IPS-15b (cell line): ENCODE measurements around the gene CHD2.

Source experiments
- H3K27me3 ChIP-seq: one replicate; pipeline ENCODE4 v1.6.1; 2013; ENCODE audit warnings: low read length; ENCODE audit not compliant: control insufficient read depth, insufficient read depth
- H3K36me3 ChIP-seq: one replicate; pipeline ENCODE4 v1.6.1; 2013; ENCODE audit warnings: low read length; ENCODE audit not compliant: control insufficient read depth, insufficient read depth
- H3K4me1 ChIP-seq: one replicate; pipeline ENCODE4 v1.6.1; 2013; ENCODE audit warnings: mild to moderate bottlenecking, low read length; ENCODE audit not compliant: control insufficient read depth, insufficient read depth
- H3K4me3 ChIP-seq: one replicate; pipeline ENCODE4 v1.5.1; 2013; ENCODE audit warnings: low read depth, low read length
- H3K9ac ChIP-seq: one replicate; pipeline ENCODE4 v1.6.1; 2013; ENCODE audit warnings: low read depth, mild to moderate bottlenecking, low read length
- H3K9me3 ChIP-seq: one replicate; pipeline ENCODE4 v1.6.1; 2013; ENCODE audit warnings: mild to moderate bottlenecking, low read length; ENCODE audit not compliant: control insufficient read depth, insufficient read depth

The CHD2 gene

GRCh38 chr15:92942706-92943105, 42.6 kb downstream of the CHD2 start:
- Histone ChIP-seq H3K4me1 (no peaks in the 10 kb centered on the region), H3K36me3 (peaks cover 49% of the 10 kb centered on the region), H3K4me3 (no peak overlapping the region), H3K27me3 (no peaks in the 10 kb centered on the region), H3K9me3 (peaks cover under 1% of the 10 kb centered on the region), H3K9ac (no peak overlapping the region)

GRCh38 chr15:92943581-92943980, 43.5 kb downstream of the CHD2 start:
- Histone ChIP-seq H3K4me1 (no peaks in the 10 kb centered on the region), H3K4me3 (no peak overlapping the region), H3K9ac (no peak overlapping the region), H3K36me3 (peaks cover 57% of the 10 kb centered on the region), H3K9me3 (peaks cover 7% of the 10 kb centered on the region), H3K27me3 (no peaks in the 10 kb centered on the region)

- Histone ChIP-seq H3K9ac (no peak overlapping the region), H3K27me3 (no peaks in the 10 kb centered on the region), H3K9me3 (peaks cover 17% of the 10 kb centered on the region), H3K36me3 (peaks cover 62% of the 10 kb centered on the region), H3K4me3 (no peak overlapping the region), H3K4me1 (no peaks in the 10 kb centered on the region)
Observed at GRCh38 chr15:92944946-92945521, 44.9 kb downstream of the CHD2 start.

GRCh38 chr15:92947071-92947730, 47.1 kb downstream of the CHD2 start:
- H3K9ac ChIP-seq = no peak overlapping the region
- H3K36me3 ChIP-seq = peaks cover 60% of the 10 kb centered on the region
- H3K9me3 ChIP-seq = peaks cover 19% of the 10 kb centered on the region

GRCh38 chr15:92949604-92950249, 49.6 kb downstream of the CHD2 start:
- Histone ChIP-seq H3K4me3 (no peak overlapping the region), H3K9ac (no peak overlapping the region), H3K27me3 (no peaks in the 10 kb centered on the region), H3K4me1 (no peaks in the 10 kb centered on the region), H3K9me3 (peaks cover 19% of the 10 kb centered on the region), H3K36me3 (peaks cover 55% of the 10 kb centered on the region)

More at GRCh38 chr15:92947071-92947730, 47.1 kb downstream of the CHD2 start:
- Histone ChIP-seq H3K27me3 (no peaks in the 10 kb centered on the region), H3K4me1 (no peaks in the 10 kb centered on the region), H3K4me3 (no peak overlapping the region)

GRCh38 chr15:92951800-92952457, 51.8 kb downstream of the CHD2 start:
- Histone ChIP-seq H3K9me3 (peaks cover 19% of the 10 kb centered on the region), H3K36me3 (peaks cover 57% of the 10 kb centered on the region), H3K9ac (no peak overlapping the region), H3K4me3 (no peak overlapping the region), H3K4me1 (no peaks in the 10 kb centered on the region), H3K27me3 (no peaks in the 10 kb centered on the region)

- no peak overlapping the region for H3K4me3 ChIP-seq
- H3K9me3 ChIP-seq = peaks cover 19% of the 10 kb centered on the region
- H3K36me3 ChIP-seq = peaks cover 52% of the 10 kb centered on the region
- H3K4me1 ChIP-seq = no peaks in the 10 kb centered on the region
- H3K9ac ChIP-seq = no peak overlapping the region
- H3K27me3 ChIP-seq = no peaks in the 10 kb centered on the region
Observed at GRCh38 chr15:92952458-92952850, 52.3 kb downstream of the CHD2 start.

GRCh38 chr15:92953566-92953965, 53.4 kb downstream of the CHD2 start:
- H3K36me3 ChIP-seq = peaks cover 41% of the 10 kb centered on the region
- no peak overlapping the region for H3K9ac ChIP-seq
- peaks cover 12% of the 10 kb centered on the region for H3K9me3 ChIP-seq
- no peaks in the 10 kb centered on the region for H3K27me3 ChIP-seq
- no peak overlapping the region for H3K4me3 ChIP-seq
- H3K4me1 ChIP-seq = no peaks in the 10 kb centered on the region

GRCh38 chr15:92954002-92954401, 53.9 kb downstream of the CHD2 start:
- Histone ChIP-seq H3K9ac (no peak overlapping the region), H3K4me1 (no peaks in the 10 kb centered on the region), H3K36me3 (peaks cover 37% of the 10 kb centered on the region), H3K27me3 (no peaks in the 10 kb centered on the region), H3K9me3 (peaks cover 12% of the 10 kb centered on the region), H3K4me3 (no peak overlapping the region)

GRCh38 chr15:92954578-92954977, 54.5 kb downstream of the CHD2 start:
- Histone ChIP-seq H3K4me3 (no peak overlapping the region), H3K36me3 (peaks cover 32% of the 10 kb centered on the region)

GRCh38 chr15:92955706-92956105, 55.6 kb downstream of the CHD2 start:
- H3K9ac ChIP-seq = no peak overlapping the region
- no peak overlapping the region for H3K4me3 ChIP-seq
- H3K9me3 ChIP-seq = no peaks in the 10 kb centered on the region
- no peaks in the 10 kb centered on the region for H3K27me3 ChIP-seq
- H3K4me1 ChIP-seq = no peaks in the 10 kb centered on the region
- peaks cover 25% of the 10 kb centered on the region for H3K36me3 ChIP-seq

More at GRCh38 chr15:92954578-92954977, 54.5 kb downstream of the CHD2 start:
- Histone ChIP-seq H3K9ac (no peak overlapping the region), H3K27me3 (no peaks in the 10 kb centered on the region), H3K9me3 (peaks cover 6% of the 10 kb centered on the region), H3K4me1 (no peaks in the 10 kb centered on the region)
